LNCaP clone FGC (cell line): ENCODE data around the gene OR5H2.
"Not testable (repeated sequence)": the region's sequence is repeated elsewhere in the genome, so short reads cannot be mapped to it uniquely, and the experiment has no call there.

Experiments used
- DNase-seq: peaks from one replicate; pipeline ENCODE4 v3.0.0-alpha.2; 2011; ENCODE audit warnings: low read depth
- H3K4me3 ChIP-seq: 2 replicates; pipeline ENCODE4 v1.5.1; 2011; ENCODE audit warnings: mild to moderate bottlenecking, low read depth, low read length, control low read depth
- TF ChIP-seq, protein P1 (sequence below): IDR thresholded peaks from 2 replicates; pipeline ENCODE4 v1.5.1; 2012; ENCODE audit warnings: mild to moderate bottlenecking; ENCODE audit not compliant: control insufficient read depth, insufficient read depth; ENCODE audit errors: extremely low read depth

OR5H2 gene

DNA sequence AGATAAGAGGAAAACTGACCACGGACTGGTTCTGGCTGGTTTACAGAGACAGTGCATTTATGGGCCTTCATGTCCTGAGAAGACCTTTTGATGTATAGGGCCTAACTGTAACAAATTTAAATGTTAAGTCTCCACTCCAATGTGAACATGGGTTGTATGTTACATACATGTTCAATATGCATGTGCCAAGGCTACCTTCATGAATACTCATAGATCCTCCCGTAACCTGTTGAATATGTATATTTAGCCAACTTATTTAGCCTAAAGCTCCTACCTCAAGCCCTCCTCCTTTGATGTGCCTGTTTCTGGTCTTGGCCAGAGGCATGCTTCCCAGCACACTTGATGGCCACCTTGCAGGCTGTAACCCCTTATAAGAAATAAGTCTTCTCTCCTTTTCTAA, at the start of gene OR5H2:
TSS of gene OR5H2 (plus strand) at position 301 of the 400 bp plus-strand sequence. CDS start 398 bp downstream, outside the sequence.
- no peak for DNase-seq
- TF ChIP-seq, protein P1, sequence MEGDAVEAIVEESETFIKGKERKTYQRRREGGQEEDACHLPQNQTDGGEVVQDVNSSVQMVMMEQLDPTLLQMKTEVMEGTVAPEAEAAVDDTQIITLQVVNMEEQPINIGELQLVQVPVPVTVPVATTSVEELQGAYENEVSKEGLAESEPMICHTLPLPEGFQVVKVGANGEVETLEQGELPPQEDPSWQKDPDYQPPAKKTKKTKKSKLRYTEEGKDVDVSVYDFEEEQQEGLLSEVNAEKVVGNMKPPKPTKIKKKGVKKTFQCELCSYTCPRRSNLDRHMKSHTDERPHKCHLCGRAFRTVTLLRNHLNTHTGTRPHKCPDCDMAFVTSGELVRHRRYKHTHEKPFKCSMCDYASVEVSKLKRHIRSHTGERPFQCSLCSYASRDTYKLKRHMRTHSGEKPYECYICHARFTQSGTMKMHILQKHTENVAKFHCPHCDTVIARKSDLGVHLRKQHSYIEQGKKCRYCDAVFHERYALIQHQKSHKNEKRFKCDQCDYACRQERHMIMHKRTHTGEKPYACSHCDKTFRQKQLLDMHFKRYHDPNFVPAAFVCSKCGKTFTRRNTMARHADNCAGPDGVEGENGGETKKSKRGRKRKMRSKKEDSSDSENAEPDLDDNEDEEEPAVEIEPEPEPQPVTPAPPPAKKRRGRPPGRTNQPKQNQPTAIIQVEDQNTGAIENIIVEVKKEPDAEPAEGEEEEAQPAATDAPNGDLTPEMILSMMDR: no peak

DNA sequence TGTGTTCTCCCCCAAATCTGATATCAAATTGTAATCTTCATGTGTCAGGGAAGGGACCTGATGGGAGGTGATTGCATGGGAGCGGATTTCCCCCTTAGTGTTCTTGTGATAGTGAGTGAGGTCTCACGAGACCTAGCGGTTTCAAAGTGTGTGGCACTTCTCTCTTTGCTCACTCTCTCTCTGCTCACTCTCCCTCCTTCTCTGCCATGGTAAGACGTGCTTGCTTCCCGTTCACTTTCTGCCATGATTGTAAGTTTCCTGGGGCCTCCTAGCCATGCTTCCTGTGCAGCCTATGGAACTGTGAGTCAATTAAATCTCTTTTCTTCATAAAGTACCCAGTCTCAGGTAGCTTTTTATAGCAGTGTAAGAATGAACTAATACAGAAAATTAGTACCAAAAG, 48.8 kb upstream of the OR5H2 start:
- no peak for DNase-seq
- TF ChIP-seq, protein P1: no peak
- no peak overlapping the region for H3K4me3 ChIP-seq

More for the DNA sequence above, at the start of gene OR5H2:
- no peak within 1 kb of the TSS for H3K4me3 ChIP-seq

DNA sequence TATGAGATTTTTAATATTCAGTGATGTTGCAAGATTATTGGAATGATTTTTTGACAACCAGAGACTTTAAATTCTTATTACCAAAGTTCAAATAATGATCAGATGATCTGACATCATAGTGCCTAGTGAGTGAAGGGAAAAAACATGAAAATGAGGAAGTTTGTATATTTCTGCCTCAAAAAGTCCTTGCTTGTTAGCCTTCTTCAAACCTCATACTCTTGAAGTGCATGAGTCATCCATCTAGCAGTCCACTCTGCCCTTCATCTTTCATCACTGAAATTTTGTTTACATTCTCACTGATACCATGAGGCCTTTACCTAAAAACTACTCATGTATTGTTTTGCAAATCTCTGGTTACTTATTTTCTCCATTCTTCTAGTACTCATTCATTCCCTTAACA, 42.2 kb upstream of the OR5H2 start:
- H3K4me3 ChIP-seq: no peak overlapping the region
- DNase-seq: no peak
- TF ChIP-seq, protein P1: no peak

DNA sequence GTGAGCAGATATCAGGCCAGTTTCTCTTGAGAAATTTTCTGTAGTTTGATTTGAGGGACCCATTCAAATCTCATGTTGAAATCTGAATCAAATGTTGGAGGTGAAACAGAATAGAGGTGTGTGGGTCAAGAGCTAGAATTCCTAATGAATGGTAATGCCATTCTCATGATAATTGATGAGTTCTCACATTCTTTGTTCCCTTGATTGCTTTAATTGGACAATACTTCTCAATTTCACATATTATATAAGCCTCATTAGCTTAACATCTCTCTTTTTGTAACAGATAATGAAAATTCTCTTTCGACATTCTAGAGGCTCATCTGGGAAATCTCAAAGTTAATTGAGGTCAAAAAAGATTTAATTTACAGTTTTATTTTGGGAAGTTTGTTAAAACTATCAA, 40.1 kb upstream of the OR5H2 start:
- no peak overlapping the region for H3K4me3 ChIP-seq
- DNase-seq: no peak
- TF ChIP-seq, protein P1: no peak

DNA sequence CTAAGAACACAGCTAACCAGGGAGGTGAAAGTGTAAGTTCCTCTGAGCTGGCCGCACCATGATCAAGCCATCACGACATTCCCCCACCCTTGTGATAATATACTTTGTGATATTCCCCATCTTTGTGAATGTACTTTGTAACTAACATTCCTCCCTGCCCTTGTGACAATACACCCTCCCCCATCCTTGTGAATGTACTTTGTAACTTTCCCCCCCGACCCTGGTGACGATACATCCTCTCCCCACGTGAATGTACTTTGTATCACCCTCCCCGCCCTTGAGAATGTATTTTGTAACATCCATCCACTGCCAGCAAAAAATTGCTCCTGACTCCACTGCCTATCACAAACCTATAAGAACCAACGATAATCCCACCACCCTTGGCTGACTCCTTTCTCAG, 38.5 kb upstream of the OR5H2 start:
- TF ChIP-seq, protein P1: no peak
- no peak for DNase-seq

DNA sequence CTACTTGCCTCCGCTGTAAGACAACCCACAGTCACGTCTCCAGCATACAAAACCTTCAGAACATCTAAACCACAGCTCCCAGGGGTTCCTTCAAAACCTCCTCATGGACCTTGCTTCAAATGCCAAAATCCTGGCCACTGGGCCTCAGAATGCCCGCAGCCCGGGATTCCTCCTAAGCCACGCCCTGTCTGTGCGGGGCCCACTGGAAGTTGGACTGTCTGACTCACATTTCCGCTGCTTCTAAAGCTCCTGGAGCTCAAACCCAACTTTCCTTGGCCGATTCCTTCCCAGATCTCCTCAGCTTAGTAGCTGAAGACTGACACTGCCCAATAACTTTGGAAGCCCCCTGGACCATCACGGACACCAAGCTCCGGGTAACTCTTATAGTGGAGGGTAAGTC, 36.2 kb upstream of the OR5H2 start:
- DNase-seq: no peak
- H3K4me3 ChIP-seq: no peak overlapping the region
- TF ChIP-seq, protein P1: no peak

More for the DNA sequence above, 38.5 kb upstream of the OR5H2 start:
- H3K4me3 ChIP-seq: no peak overlapping the region

DNA sequence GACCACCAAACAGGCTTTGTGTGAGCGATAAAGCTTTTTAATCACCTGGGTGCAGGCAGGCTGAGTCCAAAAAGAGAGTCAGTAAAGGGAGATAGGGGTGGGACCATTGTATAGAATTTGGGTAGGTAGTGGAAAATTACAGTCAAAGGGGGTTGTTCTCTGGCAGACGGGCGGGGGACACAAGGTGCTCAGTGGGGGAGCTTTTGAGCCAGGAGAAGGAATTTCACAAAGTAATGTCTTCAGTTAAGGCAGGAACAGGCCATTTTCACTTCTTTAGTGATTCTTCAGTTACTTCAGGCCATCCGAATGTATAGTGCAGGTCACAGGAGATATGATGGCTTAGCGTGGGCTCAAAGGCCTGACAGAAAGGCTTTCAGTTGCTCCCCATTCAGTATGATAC, 26.3 kb upstream of the OR5H2 start:
- not testable (repeated sequence) for DNase-seq, H3K4me3 ChIP-seq
